ENCODE measurements around the gene VTN. TPM values are rescaled to one million over a fixed set of nuclear protein-coding genes. Genes with fewer than 3 reads are reported as not detected.

Gene VTN
- total and polyA plus RNA-seq, 4 donors = 0.40 to 2.5 (median 1.6) TPM

DNA sequence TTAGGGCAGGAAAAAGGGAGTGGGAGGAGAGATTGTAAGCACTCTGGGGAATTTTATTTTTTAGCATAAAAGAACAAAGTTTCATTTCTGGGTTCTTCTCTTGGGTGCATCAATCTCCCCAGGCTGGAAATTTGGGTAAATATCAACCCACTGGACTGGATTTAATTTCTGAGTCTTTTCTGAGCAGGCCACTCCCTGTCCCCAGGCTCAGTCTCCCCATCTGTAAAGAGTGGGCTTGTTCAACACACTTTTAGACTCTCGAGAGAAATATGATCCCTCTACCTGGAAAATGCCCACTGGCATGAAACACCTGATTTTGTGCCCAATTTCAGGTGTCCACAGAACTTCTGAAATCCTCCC is 617 bp upstream of the VTN start:
- Histone ChIP-seq H3K27me3 (ENCODE audit: control insufficient read depth in 3 of 3, insufficient read depth in 3 of 3, low read length in 2 of 3) (no peaks in the 10 kb centered on the region), H3K9ac (ENCODE audit: insufficient read depth in 1 of 2, low read length in 2 of 2) (peak overlapping the region in 1 of 2 donors; percentile 47), H3K9me3 (ENCODE audit: control insufficient read depth in 4 of 4, insufficient read depth in 3 of 4, low read length in 3 of 4) (no peaks in the 10 kb centered on the region), H3K4me1 (ENCODE audit: control insufficient read depth in 5 of 5, insufficient read depth in 5 of 5, low read length in 5 of 5) (peaks cover 0 to 21% (median 10%) of the 10 kb centered on the region in 5 donors), H3K27ac (ENCODE audit: low read depth in 1 of 2, low read length in 1 of 2) (peak overlapping the region in 1 of 2 donors; percentile 61), H3K4me3 (no peak overlapping the region), H3K36me3 (ENCODE audit: control insufficient read depth in 4 of 4, insufficient read depth in 4 of 4, low read length in 4 of 4) (no peaks in the 10 kb centered on the region)
- no peak for DNase-seq
- TF ChIP-seq, protein P1, sequence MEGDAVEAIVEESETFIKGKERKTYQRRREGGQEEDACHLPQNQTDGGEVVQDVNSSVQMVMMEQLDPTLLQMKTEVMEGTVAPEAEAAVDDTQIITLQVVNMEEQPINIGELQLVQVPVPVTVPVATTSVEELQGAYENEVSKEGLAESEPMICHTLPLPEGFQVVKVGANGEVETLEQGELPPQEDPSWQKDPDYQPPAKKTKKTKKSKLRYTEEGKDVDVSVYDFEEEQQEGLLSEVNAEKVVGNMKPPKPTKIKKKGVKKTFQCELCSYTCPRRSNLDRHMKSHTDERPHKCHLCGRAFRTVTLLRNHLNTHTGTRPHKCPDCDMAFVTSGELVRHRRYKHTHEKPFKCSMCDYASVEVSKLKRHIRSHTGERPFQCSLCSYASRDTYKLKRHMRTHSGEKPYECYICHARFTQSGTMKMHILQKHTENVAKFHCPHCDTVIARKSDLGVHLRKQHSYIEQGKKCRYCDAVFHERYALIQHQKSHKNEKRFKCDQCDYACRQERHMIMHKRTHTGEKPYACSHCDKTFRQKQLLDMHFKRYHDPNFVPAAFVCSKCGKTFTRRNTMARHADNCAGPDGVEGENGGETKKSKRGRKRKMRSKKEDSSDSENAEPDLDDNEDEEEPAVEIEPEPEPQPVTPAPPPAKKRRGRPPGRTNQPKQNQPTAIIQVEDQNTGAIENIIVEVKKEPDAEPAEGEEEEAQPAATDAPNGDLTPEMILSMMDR (IDR thresholded peaks at IDR 0.05; ENCODE audit: control extremely low read depth, extremely low read depth) = no peak
- no peak for ATAC-seq (ENCODE audit: insufficient read depth, low FRiP score)
- WGBS, 2 donors = 69 to 82% methylated on average over 1 of the region's 1 CpG

DNA sequence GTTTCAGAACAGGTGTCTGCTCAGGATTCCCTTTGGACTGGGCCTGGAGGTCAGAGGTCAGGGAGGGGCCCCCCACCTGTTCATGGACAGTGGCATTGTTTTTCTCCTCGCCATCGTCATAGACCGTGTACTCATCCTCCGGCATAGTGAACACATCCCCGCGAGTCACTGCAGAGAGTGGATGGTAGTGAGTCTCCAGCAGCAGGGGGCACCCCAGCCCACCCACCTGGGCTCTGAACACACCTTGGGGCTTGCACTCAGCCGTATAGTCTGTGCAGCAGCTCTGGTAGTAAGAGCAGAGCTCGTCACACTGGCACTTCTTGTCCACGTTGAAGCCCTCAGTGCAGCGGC is 448 bp downstream of the VTN start:
- Histone ChIP-seq H3K4me3 (no peak overlapping the region), H3K27ac (ENCODE audit: low read depth in 1 of 2, low read length in 1 of 2) (peak overlapping the region in 1 of 2 donors; percentile 12), H3K9me3 (ENCODE audit: control insufficient read depth in 4 of 4, insufficient read depth in 3 of 4, low read length in 3 of 4) (no peaks in the 10 kb centered on the region), H3K36me3 (ENCODE audit: control insufficient read depth in 4 of 4, insufficient read depth in 4 of 4, low read length in 4 of 4) (peaks cover 0 to 5% (median 0%) of the 10 kb centered on the region in 4 donors), H3K27me3 (ENCODE audit: control insufficient read depth in 3 of 3, insufficient read depth in 3 of 3, low read length in 2 of 3) (no peaks in the 10 kb centered on the region), H3K4me1 (ENCODE audit: control insufficient read depth in 5 of 5, insufficient read depth in 5 of 5, low read length in 5 of 5) (peaks cover 0 to 21% (median 10%) of the 10 kb centered on the region in 5 donors), H3K9ac (ENCODE audit: insufficient read depth in 1 of 2, low read length in 2 of 2) (no peak overlapping the region)
- DNase-seq (no peak), ATAC-seq (ENCODE audit: insufficient read depth, low FRiP score) (no peak)
- TF ChIP-seq, protein P1 (IDR thresholded peaks at IDR 0.05; ENCODE audit: control extremely low read depth, extremely low read depth) = no peak
- 68 to 79% methylated on average over 10 of the region's 10 CpGs for WGBS, 2 donors

DNA sequence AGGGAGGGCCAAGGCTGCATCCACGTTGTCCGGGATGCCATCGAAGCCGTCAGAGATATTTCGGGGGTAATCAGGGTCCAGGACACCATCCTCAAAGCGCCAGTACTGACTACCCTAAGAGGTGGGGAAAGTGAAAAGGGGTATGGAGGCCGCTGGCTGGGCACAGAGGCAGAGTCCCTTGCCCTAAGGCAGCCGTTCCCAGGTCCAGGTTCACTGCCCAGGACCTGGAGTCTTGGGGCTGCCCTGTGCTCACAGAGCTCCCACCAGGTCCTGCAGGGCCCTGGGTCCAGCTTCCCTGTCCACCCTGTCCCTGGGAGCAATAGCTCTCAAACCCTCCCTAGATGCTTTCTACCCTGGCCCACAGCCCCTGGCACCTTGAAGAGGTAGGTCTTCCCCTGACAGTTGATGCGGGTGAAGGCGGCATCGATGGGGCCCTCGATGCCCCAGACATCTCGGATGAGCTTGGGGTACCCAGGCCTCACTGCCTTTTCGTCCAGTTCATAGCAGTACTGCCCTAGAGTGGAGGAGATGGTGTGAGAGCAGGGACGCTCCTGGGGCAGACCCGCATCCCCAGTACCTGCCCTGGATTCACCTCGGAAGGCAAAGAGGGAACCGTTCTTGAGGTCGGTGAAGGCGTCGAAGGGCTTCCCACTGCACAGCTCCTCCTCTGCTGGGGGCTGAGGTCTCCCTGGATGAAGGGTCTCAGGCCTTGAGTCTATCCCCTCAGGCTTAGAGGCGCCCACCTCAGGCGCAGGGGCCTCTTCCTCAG is 1.0 kb downstream of the VTN start:
- Histone ChIP-seq H3K36me3 (ENCODE audit: control insufficient read depth in 4 of 4, insufficient read depth in 4 of 4, low read length in 4 of 4) (peaks cover 0 to 9% (median 0%) of the 10 kb centered on the region in 4 donors), H3K27me3 (ENCODE audit: control insufficient read depth in 3 of 3, insufficient read depth in 3 of 3, low read length in 2 of 3) (no peaks in the 10 kb centered on the region), H3K27ac (ENCODE audit: low read depth in 1 of 2, low read length in 1 of 2) (no peak overlapping the region), H3K4me1 (ENCODE audit: control insufficient read depth in 5 of 5, insufficient read depth in 5 of 5, low read length in 5 of 5) (peaks cover 0 to 21% (median 10%) of the 10 kb centered on the region in 5 donors), H3K9ac (ENCODE audit: insufficient read depth in 1 of 2, low read length in 2 of 2) (no peak overlapping the region), H3K4me3 (no peak overlapping the region), H3K9me3 (ENCODE audit: control insufficient read depth in 4 of 4, insufficient read depth in 3 of 4, low read length in 3 of 4) (no peaks in the 10 kb centered on the region)
- DNase-seq (no peak), ATAC-seq (ENCODE audit: insufficient read depth, low FRiP score) (no peak)
- 93 to 94% methylated on average over 23 of the region's 23 CpGs for WGBS, 2 donors
- TF ChIP-seq, protein P1 (IDR thresholded peaks at IDR 0.05; ENCODE audit: control extremely low read depth, extremely low read depth) = no peak

All from lung (tissue), 12 donors.